K562 (cell line): ENCODE data around the gene KCTD3. TPM values are rescaled to one million over a fixed set of nuclear protein-coding genes. Genes with fewer than 3 reads are reported as not detected.

Source experiments
- MCM2 ChIP-seq: fragments of 450-650 bp; IDR thresholded peaks from 2 replicates; pipeline ENCODE4 v1.6.1; 2017; ENCODE audit warnings: low read depth, mild to moderate bottlenecking
- NFE2 ChIP-seq: IDR thresholded peaks from 2 replicates; pipeline ENCODE4 v1.6.1; 2014; ENCODE audit warnings: antibody characterized with exemption, low read depth
- NR3C1 ChIP-seq: sonication (generic); formaldehyde crosslinking; IDR thresholded peaks from 2 replicates; pipeline ENCODE4 v1.8.1; 2022; ENCODE audit warnings: missing genetic modification reagents
- RAD21 ChIP-seq, 2 experiments: fragments of 250-450 bp in 1 of 2; fragments of 450-650 bp in 1 of 2; sonication (Bioruptor Pico) in 1 of 2; formaldehyde crosslinking in 1 of 2; IDR thresholded peaks in 1 of 2; conservative IDR thresholded peaks in 1 of 2; 2 replicates each; pipeline versions ENCODE4 v1.4.0 to v1.8.0; 2020 to 2022; ENCODE audit warnings: mild to moderate bottlenecking in 2 of 2, moderate library complexity in 1 of 2
- SMC3 ChIP-seq: conservative IDR thresholded peaks from 2 replicates; pipeline ENCODE4 v1.6.1; 2011; ENCODE audit warnings: low read depth, low read length, improper control_type of control experiment; ENCODE audit not compliant: insufficient read depth
- polyA plus RNA-seq, 8 experiments: library from polyadenylated mRNA; depleted of rRNA in 4 of 8; stranded (reverse) in 5 of 8; unstranded in 3 of 8; fragments of >200 nt; fragmentation: Nextera tagmentation in 2 of 8; fragmentation: Illumina TruSeq in 1 of 8; extraction: Ambion mirVana in 2 of 8; extraction: Trizol in 1 of 8; gene quantifications; 2 replicates each; pipeline versions ENCODE4 v1.2.1 to v1.2.3, GENCODE V29; 2011 to 2014; ENCODE audit warnings: inconsistent platforms in 1 of 8, missing spikeins in 1 of 8
- total RNA-seq, 7 experiments: library from RNA; depleted of rRNA in 6 of 7; stranded (reverse); fragments of >200 nt in 6 of 7; fragmentation: Illumina TruSeq in 2 of 7; extraction: Trizol in 2 of 7; gene quantifications; 2 replicates each; pipeline versions ENCODE4 v1.2.1 to v1.2.3, GENCODE V29; 2011 to 2021; ENCODE audit warnings: low replicate concordance in 1 of 7
- TF ChIP-seq, protein P1 (sequence below): sonication (generic); formaldehyde crosslinking; IDR thresholded peaks from 2 replicates; pipeline ENCODE4 v1.8.0; 2022; ENCODE audit warnings: mild to moderate bottlenecking, missing genetic modification reagents
- TF ChIP-seq, protein P2 (sequence below): IDR thresholded peaks from 2 replicates; pipeline ENCODE4 v1.6.1; 2012; ENCODE audit warnings: low read depth, low read length, improper control_type of control experiment, borderline replicate concordance
- TF ChIP-seq, protein P3 (sequence below), 2 experiments: fragments of 450-650 bp; formaldehyde crosslinking in 1 of 2; IDR thresholded peaks; 2 replicates each; pipeline versions ENCODE4 v1.4.0 to v1.6.1; 2014 to 2020; ENCODE audit warnings: mild to moderate bottlenecking in 2 of 2, borderline replicate concordance in 1 of 2, low read depth in 1 of 2

Gene KCTD3
- total and polyA plus RNA-seq, 9 of the 15 experiments (the other 6 are each of a cell fraction or from before 2014, with no cell fraction given) = 12.8 to 77.1 (median 44.3) TPM

DNA sequence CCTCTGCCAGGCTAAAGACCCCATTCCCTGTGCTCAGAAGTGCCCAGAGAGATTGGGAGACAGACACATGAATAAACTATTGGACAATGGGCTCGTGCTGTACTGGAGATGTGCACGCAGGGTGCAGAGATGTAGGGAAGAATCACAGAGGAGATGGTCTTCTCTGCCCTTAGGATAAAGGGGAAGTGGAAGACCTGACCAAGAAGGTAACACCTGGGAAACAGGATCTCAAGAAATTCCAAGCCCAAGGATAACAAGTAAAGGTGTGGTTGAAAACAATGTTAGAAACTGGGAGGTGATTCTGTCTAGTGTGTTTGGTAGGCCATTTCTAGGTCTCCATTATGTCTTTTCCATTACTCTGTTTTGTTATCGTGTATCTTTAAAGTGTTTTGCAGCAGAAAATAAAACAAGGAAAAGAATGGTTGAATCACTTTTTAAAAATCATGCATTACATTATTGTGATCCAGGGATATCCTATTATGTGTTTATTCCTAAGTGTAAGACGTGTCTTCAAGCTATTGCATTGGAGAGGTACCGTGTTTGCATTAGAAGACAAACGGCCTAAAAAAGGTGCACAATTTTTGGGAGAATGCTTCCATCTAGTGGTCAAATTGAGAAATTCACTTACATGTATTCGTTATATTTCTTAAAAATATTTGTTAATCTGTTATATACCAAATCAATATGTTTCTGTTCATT lies 40.8 kb upstream of the KCTD3 start (continued):
- TF ChIP-seq RAD21 (CRISPR knock-in tag; conservative IDR thresholded peaks at IDR 0.05 in 1 of 2, IDR thresholded peaks at IDR 0.05 in 1 of 2) = peak; percentile 91 to 92
- TF ChIP-seq MCM2 = no peak
- TF ChIP-seq, protein P1, sequence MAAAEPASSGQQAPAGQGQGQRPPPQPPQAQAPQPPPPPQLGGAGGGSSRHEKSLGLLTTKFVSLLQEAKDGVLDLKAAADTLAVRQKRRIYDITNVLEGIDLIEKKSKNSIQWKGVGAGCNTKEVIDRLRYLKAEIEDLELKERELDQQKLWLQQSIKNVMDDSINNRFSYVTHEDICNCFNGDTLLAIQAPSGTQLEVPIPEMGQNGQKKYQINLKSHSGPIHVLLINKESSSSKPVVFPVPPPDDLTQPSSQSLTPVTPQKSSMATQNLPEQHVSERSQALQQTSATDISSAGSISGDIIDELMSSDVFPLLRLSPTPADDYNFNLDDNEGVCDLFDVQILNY = no peak
- TF ChIP-seq, protein P2, sequence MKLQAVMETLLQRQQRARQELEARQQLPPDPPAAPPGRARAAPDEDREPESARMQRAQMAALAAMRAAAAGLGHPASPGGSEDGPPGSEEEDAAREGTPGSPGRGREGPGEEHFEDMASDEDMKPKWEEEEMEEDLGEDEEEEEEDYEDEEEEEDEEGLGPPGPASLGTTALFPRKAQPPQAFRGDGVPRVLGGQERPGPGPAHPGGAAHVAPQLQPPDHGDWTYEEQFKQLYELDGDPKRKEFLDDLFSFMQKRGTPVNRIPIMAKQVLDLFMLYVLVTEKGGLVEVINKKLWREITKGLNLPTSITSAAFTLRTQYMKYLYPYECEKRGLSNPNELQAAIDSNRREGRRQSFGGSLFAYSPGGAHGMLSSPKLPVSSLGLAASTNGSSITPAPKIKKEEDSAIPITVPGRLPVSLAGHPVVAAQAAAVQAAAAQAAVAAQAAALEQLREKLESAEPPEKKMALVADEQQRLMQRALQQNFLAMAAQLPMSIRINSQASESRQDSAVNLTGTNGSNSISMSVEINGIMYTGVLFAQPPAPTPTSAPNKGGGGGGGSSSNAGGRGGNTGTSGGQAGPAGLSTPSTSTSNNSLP = no peak
- no peak for TF ChIP-seq NR3C1 (CRISPR knock-in tag)
- TF ChIP-seq, protein P3, sequence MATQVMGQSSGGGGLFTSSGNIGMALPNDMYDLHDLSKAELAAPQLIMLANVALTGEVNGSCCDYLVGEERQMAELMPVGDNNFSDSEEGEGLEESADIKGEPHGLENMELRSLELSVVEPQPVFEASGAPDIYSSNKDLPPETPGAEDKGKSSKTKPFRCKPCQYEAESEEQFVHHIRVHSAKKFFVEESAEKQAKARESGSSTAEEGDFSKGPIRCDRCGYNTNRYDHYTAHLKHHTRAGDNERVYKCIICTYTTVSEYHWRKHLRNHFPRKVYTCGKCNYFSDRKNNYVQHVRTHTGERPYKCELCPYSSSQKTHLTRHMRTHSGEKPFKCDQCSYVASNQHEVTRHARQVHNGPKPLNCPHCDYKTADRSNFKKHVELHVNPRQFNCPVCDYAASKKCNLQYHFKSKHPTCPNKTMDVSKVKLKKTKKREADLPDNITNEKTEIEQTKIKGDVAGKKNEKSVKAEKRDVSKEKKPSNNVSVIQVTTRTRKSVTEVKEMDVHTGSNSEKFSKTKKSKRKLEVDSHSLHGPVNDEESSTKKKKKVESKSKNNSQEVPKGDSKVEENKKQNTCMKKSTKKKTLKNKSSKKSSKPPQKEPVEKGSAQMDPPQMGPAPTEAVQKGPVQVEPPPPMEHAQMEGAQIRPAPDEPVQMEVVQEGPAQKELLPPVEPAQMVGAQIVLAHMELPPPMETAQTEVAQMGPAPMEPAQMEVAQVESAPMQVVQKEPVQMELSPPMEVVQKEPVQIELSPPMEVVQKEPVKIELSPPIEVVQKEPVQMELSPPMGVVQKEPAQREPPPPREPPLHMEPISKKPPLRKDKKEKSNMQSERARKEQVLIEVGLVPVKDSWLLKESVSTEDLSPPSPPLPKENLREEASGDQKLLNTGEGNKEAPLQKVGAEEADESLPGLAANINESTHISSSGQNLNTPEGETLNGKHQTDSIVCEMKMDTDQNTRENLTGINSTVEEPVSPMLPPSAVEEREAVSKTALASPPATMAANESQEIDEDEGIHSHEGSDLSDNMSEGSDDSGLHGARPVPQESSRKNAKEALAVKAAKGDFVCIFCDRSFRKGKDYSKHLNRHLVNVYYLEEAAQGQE (IDR thresholded peaks at IDR 0.05; ENCODE audit: borderline replicate concordance) = peak; percentile 79
- TF ChIP-seq, protein P3 (CRISPR knock-in tag; IDR thresholded peaks at IDR 0.05; ENCODE audit: low read depth) = no peak
- no peak for TF ChIP-seq NFE2
- peak; percentile 52 for TF ChIP-seq SMC3
